Epithelial cell of alveolus of lung (primary cell): ENCODE results near the gene GNG8. TPM values are rescaled to one million over a fixed set of nuclear protein-coding genes. Genes with fewer than 3 reads are reported as not detected.

Experiments
- total RNA-seq: library from RNA; depleted of rRNA; stranded (reverse); fragments of >200 nt; gene quantifications from 2 replicates; pipeline ENCODE4 v1.2.1, GENCODE V29; 2015

Gene GNG8
- total RNA-seq: not detected in 2 replicates

DNA sequence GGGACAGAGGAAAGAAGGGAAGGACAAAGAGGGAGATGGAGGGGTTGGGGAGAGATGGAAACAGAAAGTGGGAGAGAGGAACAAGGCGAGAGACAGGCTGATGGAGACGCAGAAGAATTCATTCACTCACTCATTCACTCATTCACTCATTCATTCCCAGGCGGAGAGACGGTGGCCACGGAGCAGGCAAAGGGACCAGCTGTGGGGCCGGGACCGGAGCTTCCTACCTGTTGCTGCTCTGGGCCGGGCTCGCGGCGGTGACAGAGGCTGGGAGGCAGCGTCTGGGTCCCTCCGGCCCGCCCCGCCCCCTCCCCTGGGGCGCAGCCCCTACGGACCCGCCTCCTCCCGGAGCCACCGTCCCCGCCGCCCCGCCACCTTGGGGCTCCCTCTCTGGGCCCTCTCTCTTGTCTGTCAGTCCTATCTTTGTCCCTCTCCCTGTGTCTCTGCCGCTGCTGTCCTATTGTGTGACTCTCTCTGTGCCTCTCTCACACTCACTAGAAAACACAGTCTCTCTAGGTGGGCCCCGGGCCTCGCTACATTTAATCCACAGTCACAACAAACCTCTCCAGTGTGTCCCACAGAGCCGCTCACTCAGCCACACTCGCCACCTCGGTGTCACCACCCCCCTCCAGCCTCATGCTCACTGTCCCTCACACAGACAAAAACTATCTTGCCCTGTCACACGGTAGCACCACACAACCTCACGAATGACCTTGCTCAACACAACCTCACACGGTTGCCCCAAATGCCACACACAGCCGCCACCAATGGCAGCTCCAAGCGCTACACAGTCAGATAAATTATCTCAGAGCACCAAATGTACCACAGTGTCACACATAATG, at the start of gene GNG8:
Gene GNG8 (minus strand): TSS at position 283 of the 842 bp plus-strand sequence. CDS start 1,520 bp downstream, outside the sequence.

GRCh38 chr19:46661020-46661731, 25.2 kb upstream of the GNG8 start, which contains the start of gene DACT3:
Gene DACT3 (minus strand): TSS chr19:46661182. CDS start chr19:46661064, 118 bp downstream.

GRCh38 chr19:46624958-46625661, 10.9 kb downstream of the GNG8 start, which contains the start of gene PTGIR:
Gene PTGIR (minus strand): TSS chr19:46625089. CDS start chr19:46624225, 864 bp downstream.

DNA sequence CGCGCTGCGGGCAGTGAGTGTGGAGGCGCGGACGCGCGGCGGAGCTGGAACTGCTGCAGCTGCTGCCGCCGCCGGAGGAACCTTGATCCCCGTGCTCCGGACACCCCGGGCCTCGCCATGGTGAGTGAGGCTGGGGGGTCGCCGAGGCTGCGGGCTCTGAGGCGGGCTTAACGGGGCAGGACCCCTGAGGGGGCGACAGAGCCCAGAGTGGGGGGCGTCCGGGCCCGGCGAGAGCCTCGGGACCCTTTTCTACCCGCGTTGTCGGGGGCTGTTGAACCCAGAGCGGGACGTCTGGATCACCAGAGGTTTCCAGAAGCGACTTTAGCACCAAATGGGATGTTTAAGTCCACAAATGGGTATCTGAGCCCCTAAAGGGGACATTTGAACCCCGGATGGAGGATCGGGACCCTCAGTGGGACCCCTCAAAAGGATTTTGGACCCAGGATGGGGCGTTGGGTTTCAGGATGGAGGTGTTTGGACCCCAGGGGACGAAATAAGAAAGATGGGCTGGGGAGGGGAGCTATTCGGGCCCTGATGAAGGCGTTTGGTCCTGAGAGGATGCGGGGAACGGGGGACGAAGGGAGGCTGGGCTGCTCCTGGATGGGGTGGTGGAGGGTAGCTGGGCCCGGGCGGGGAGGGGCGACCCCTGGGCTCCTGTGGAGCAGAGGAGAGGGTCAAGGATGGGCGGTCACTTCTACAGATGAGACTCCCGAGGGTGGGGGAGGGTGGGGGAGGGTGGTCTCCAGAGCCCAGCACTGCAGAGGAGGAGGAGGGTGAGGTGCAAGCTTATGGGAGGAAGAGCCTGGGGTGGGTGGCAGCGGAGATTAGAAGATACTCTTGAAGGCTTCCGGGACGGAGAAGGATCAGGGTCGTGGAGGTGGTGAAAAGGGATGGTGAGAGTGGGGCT, 34.4 kb downstream of the GNG8 start, which contains the start of gene CALM3:
Gene CALM3 (plus strand): TSS at position 13 of the 907 bp plus-strand sequence. CDS start 105 bp downstream, at position 118.

Other genes starting within 250 kb of the GNG8 start
- 26.4 and 42.2 TPM in 2 replicates for gene CCDC8, start 222.6 kb downstream of the GNG8 start, total RNA-seq
- gene PNMA8C, start 207.3 kb downstream of the GNG8 start, total RNA-seq: under 0.01 TPM in 1 of 2 replicates, not detected in the other
- gene PNMA8A, start 164.6 kb downstream of the GNG8 start, total RNA-seq: 1.1 and 4.7 TPM in 2 replicates
- gene PNMA8B, start 140.3 kb downstream of the GNG8 start, total RNA-seq: 0.78 and 5.6 TPM in 2 replicates
- gene CALM3, start 34.9 kb downstream of the GNG8 start, total RNA-seq: 167 and 168 TPM in 2 replicates
- 14.0 and 19.9 TPM in 2 replicates for gene PTGIR, start 11.1 kb downstream of the GNG8 start, total RNA-seq
- gene DACT3, start 25.0 kb upstream of the GNG8 start, total RNA-seq: 7.1 and 24.4 TPM in 2 replicates
- gene PRKD2, start 80.9 kb upstream of the GNG8 start, total RNA-seq: 24.3 and 39.0 TPM in 2 replicates
- 25.6 and 26.0 TPM in 2 replicates for gene FKRP, start 109.9 kb upstream of the GNG8 start, total RNA-seq
- 70.5 and 81.6 TPM in 2 replicates for gene STRN4, start 110.2 kb upstream of the GNG8 start, total RNA-seq
- 206 and 241 TPM in 2 replicates for gene SLC1A5, start 152.4 kb upstream of the GNG8 start, total RNA-seq
- 198 and 307 TPM in 2 replicates for gene AP2S1, start 214.6 kb upstream of the GNG8 start, total RNA-seq
- gene ARHGAP35, start 224.8 kb upstream of the GNG8 start, total RNA-seq: 23.9 and 31.5 TPM in 2 replicates